Measurements from ENCODE around the gene PRKCZ. TPM values are rescaled to one million over a fixed set of nuclear protein-coding genes. Genes with fewer than 3 reads are reported as not detected.

PRKCZ gene
- total and polyA plus RNA-seq, 9 of the 15 experiments (the other 6 are each of a cell fraction or from before 2014, with no cell fraction given), result 0.07 to 3.1 (median 1.3) TPM

GRCh38 chr1:2205191-2205952 is 155.2 kb downstream of the PRKCZ start (continued):
- no peak for TF ChIP-seq ETV6 (IDR thresholded peaks at IDR 0.05; ENCODE audit: borderline replicate concordance in 1 of 2, low read depth in 2 of 2, low read length in 1 of 2)
- TF ChIP-seq ETV6 (CRISPR knock-in tag; IDR thresholded peaks at IDR 0.05; ENCODE audit: borderline replicate concordance), result no peak; the same call in 1 of the 2 replicates
- TF ChIP-seq ZNF217 (CRISPR knock-in tag; IDR thresholded peaks at IDR 0.05), result no peak
- no peak for TF ChIP-seq TCF7L2 (IDR thresholded peaks at IDR 0.05; ENCODE audit: low read depth, low read length)
- TF ChIP-seq TSC22D4 (tag; IDR thresholded peaks at IDR 0.05), result no peak
- no peak for TF ChIP-seq GATAD2B (IDR thresholded peaks at IDR 0.05; ENCODE audit: borderline replicate concordance)
- no peak for TF ChIP-seq ZNF408 (CRISPR knock-in tag; IDR thresholded peaks at IDR 0.05; ENCODE audit: low read depth)
- TF ChIP-seq GTF2F1 (IDR thresholded peaks at IDR 0.05; ENCODE audit: low read depth, low read length), result no peak
- no peak for TF ChIP-seq IRF9 (tag; IDR thresholded peaks at IDR 0.05)
- no peak; the same call in 1 of the 2 replicates for TF ChIP-seq VEZF1 (CRISPR knock-in tag; IDR thresholded peaks at IDR 0.05)
- TF ChIP-seq ZNF41 (CRISPR knock-in tag; conservative IDR thresholded peaks at IDR 0.05), result no peak
- no peak for TF ChIP-seq ESRRB (CRISPR knock-in tag; IDR thresholded peaks at IDR 0.05; ENCODE audit: borderline replicate concordance)
- peak; percentile 43; the same call in 1 of the 2 replicates for TF ChIP-seq RUNX1 (IDR thresholded peaks at IDR 0.05; ENCODE audit: low read depth)
- no peak for TF ChIP-seq SMAD2 (IDR thresholded peaks at IDR 0.05; ENCODE audit: low read depth, low read length)
- TF ChIP-seq GABPB1 (CRISPR knock-in tag; IDR thresholded peaks at IDR 0.05), result peak; percentile 77; the same call in 1 of the 2 replicates
- peak; percentile 48; the same call in 1 of the 2 replicates for TF ChIP-seq THAP7 (CRISPR knock-in tag; IDR thresholded peaks at IDR 0.05)
- peak; percentile 66; the same call in 1 of the 2 replicates for TF ChIP-seq ZNF740 (CRISPR knock-in tag; IDR thresholded peaks at IDR 0.05)
- TF ChIP-seq ZNF740 (tag; IDR thresholded peaks at IDR 0.05), result no peak
- TF ChIP-seq IRF2 (CRISPR knock-in tag; IDR thresholded peaks at IDR 0.05), result peak; percentile 88
- TF ChIP-seq SMC3 (conservative IDR thresholded peaks at IDR 0.05; ENCODE audit: insufficient read depth, low read depth, low read length), result no peak
- TF ChIP-seq KDM2B (CRISPR knock-in tag; IDR thresholded peaks at IDR 0.05), result peak; percentile 62; the same call in 1 of the 2 replicates
- TF ChIP-seq PATZ1 (CRISPR knock-in tag; IDR thresholded peaks at IDR 0.05; ENCODE audit: borderline replicate concordance), result no peak
